GM12878 (cell line): ENCODE data around the gene GALE. TPM values are rescaled to one million over a fixed set of nuclear protein-coding genes. Genes with fewer than 3 reads are reported as not detected.

Experiments
- ATAC-seq: fragments of 200-7000 bp; cut with Tn5 transposase; 3 replicates; pipeline ENCODE4 v1.9.1; 2020; ENCODE audit warnings: mild to moderate bottlenecking, moderate library complexity
- BruUV-seq: library from RNA; stranded (reverse); fragments of 400-500 nt; replicated peaks from 2 replicates; lab custom pipeline; 2021; lab: Mats Ljungman, UMichigan
- CTCF ChIA-PET: fragments of 300-600 bp; sonication (Branson Sonifier 250); formaldehyde crosslinking; extraction: SDS; loops from one replicate; lab custom pipeline; 2021; ENCODE audit warnings: inconsistent platforms; lab: Yijun Ruan, JAX
- POLR2A ChIA-PET: fragments of 350-600 bp; formaldehyde crosslinking; extraction: SDS; loops from one replicate; lab custom pipeline; 2021; ENCODE audit warnings: inconsistent platforms; lab: Charles Lee
- RAD21 ChIA-PET: fragments of 300-600 bp; sonication (Branson Sonifier 250); formaldehyde crosslinking; loops from one replicate; lab custom pipeline; 2023; ENCODE audit warnings: antibody characterized with exemption; ENCODE audit not compliant: unreplicated experiment; lab: Charles Lee
- SMC1A ChIA-PET: fragments of 300-600 bp; sonication (Branson Sonifier 250); formaldehyde crosslinking; loops from one replicate; lab custom pipeline; 2023; ENCODE audit not compliant: unreplicated experiment, uncharacterized antibody; lab: Charles Lee
- DNase-seq: peaks from one replicate; pipeline ENCODE4 v3.0.0-alpha.2; 2011; ENCODE audit warnings: low read depth, low spot score
- FAIRE-seq: peaks from 3 replicates; lab custom pipeline; 2011; peaks lifted over from hg19 to GRCh38; lab: Jason Lieb, UNC
- H2AFZ ChIP-seq: 2 replicates; pipeline ENCODE4 v1.6.0; 2011; ENCODE audit warnings: low read depth, low read length, control low read depth; ENCODE audit not compliant: control insufficient read depth
- H3K27ac ChIP-seq: 2 replicates; pipeline ENCODE4 v1.5.1; 2011; ENCODE audit warnings: control low read depth; ENCODE audit not compliant: control insufficient read depth, insufficient read depth
- H3K27me3 ChIP-seq, 2 experiments: replicated peaks in 1 of 2; 2 replicates each; pipeline versions ENCODE4 v1.6.0 to v1.6.1; 2011; ENCODE audit warnings: low read length in 1 of 2; ENCODE audit not compliant: control insufficient read depth in 2 of 2, insufficient read depth in 2 of 2
- H3K36me3 ChIP-seq, 2 experiments: 2 replicates each; pipeline ENCODE4 v1.5.1; 2011; ENCODE audit warnings: low read length in 1 of 2; ENCODE audit not compliant: control insufficient read depth in 2 of 2, insufficient read depth in 2 of 2
- H3K4me1 ChIP-seq: 2 replicates; pipeline ENCODE4 v1.6.1; 2011; ENCODE audit warnings: mild to moderate bottlenecking, low read length, moderate library complexity, mixed read lengths; ENCODE audit not compliant: control insufficient read depth, insufficient read depth
- H3K4me2 ChIP-seq: 2 replicates; pipeline ENCODE4 v1.6.0; 2011; ENCODE audit warnings: control low read depth; ENCODE audit not compliant: control insufficient read depth, insufficient read depth
- H3K4me3 ChIP-seq: fragments of 200-600 bp; sonication (generic); 2 replicates; pipeline ENCODE4 v1.5.1; 2016
- H3K79me2 ChIP-seq: 2 replicates; pipeline ENCODE4 v1.6.0; 2011; ENCODE audit warnings: low read length; ENCODE audit not compliant: control insufficient read depth, insufficient read depth
- H3K9ac ChIP-seq: 2 replicates; pipeline ENCODE4 v1.8.0; 2011; ENCODE audit warnings: low read length, control low read depth, mixed read lengths; ENCODE audit not compliant: control insufficient read depth, insufficient read depth
- H3K9me3 ChIP-seq: replicated peaks from 3 replicates; pipeline ENCODE4 v1.5.1; 2011; ENCODE audit warnings: mild to moderate bottlenecking, low read length; ENCODE audit not compliant: control insufficient read depth, insufficient read depth
- H4K20me1 ChIP-seq: 2 replicates; pipeline ENCODE4 v1.6.0; 2011; ENCODE audit not compliant: control insufficient read depth, insufficient read depth
- CBX5 ChIP-seq: sonication (generic); IDR thresholded peaks from 2 replicates; pipeline ENCODE4 v1.6.1; 2016; ENCODE audit warnings: low read depth, moderate library complexity, mild to moderate bottlenecking, inconsistent platforms
- ETV6 ChIP-seq, 2 experiments: fragments of 450-650 bp in 1 of 2; IDR thresholded peaks in 1 of 2; conservative IDR thresholded peaks in 1 of 2; 2 replicates each; pipeline ENCODE4 v1.6.1; 2014; ENCODE audit warnings: antibody characterized with exemption in 1 of 2, borderline replicate concordance in 1 of 2, low read depth in 1 of 2, mild to moderate bottlenecking in 1 of 2, moderate library complexity in 1 of 2
- MTA2 ChIP-seq: fragments of 450-650 bp; IDR thresholded peaks from 2 replicates; pipeline ENCODE4 v1.6.1; 2016; ENCODE audit warnings: low read depth, mild to moderate bottlenecking, moderate library complexity
- PKNOX1 ChIP-seq: fragments of 450-650 bp; IDR thresholded peaks from 2 replicates; pipeline ENCODE4 v1.6.1; 2016; ENCODE audit warnings: mild to moderate bottlenecking
- POLR2AphosphoS2 ChIP-seq: IDR thresholded peaks from 2 replicates; pipeline ENCODE4 v1.6.1; 2011; ENCODE audit warnings: low read depth, mild to moderate bottlenecking, low read length, improper control_type of control experiment, moderate library complexity
- SREBF2 ChIP-seq: IDR thresholded peaks from 2 replicates; pipeline ENCODE4 v1.6.1; 2012; ENCODE audit warnings: mild to moderate bottlenecking, low read length
- TCF12 ChIP-seq: IDR thresholded peaks from 2 replicates; pipeline ENCODE4 v1.6.1; 2011; ENCODE audit warnings: low read depth, mild to moderate bottlenecking, low read length
- ZNF592 ChIP-seq: fragments of 450-650 bp; IDR thresholded peaks from 2 replicates; pipeline ENCODE4 v1.6.1; 2017; ENCODE audit warnings: mild to moderate bottlenecking, moderate library complexity
- ZZZ3 ChIP-seq: IDR thresholded peaks from 2 replicates; pipeline ENCODE4 v1.6.1; 2011; ENCODE audit warnings: low read depth; ENCODE audit not compliant: control insufficient read depth, insufficient read length
- WGBS: methylation state at CpG from one replicate; pipeline ENCODE4 v1.1.6; 2016; ENCODE audit warnings: low lambda C conversion rate; ENCODE audit not compliant: insufficient replicate concordance, insufficient coverage; ENCODE audit errors: missing lambda C conversion rate; 5-methylcytosine and 5-hydroxymethylcytosine counted together
- in situ Hi-C: fragments of 300-500 bp; cut with MboI; formaldehyde crosslinking; loops from 9 replicates; pipeline ENCODE4 v1.14.3; 2018; ENCODE audit warnings: mixed read lengths
- intact Hi-C: fragments of 100-400 bp; cut with micrococcal nuclease; formaldehyde crosslinking; loops from one replicate; pipeline ENCODE4 v1.14.2; 2022; ENCODE audit not compliant: unreplicated experiment
- polyA plus RNA-seq, 11 experiments: library from polyadenylated mRNA; depleted of rRNA in 4 of 11; unstranded in 6 of 11; stranded (reverse) in 5 of 11; fragments of >200 nt; fragmentation: Nextera tagmentation in 4 of 11; fragmentation: Illumina TruSeq in 1 of 11; extraction: Ambion mirVana in 4 of 11; extraction: Trizol in 1 of 11; gene quantifications; 1 replicate in 1 of 11; 2 replicates in 10 of 11; pipeline versions ENCODE4 v1.2.1 to v1.2.3, GENCODE V29; 2011 to 2016; ENCODE audit warnings: inconsistent platforms in 2 of 11, missing spikeins in 2 of 11, low read depth in 1 of 11
- total RNA-seq, 4 experiments: library from RNA; depleted of rRNA in 3 of 4; stranded (reverse); fragments of >200 nt in 3 of 4; fragmentation: Illumina TruSeq in 1 of 4; extraction: Trizol in 1 of 4; gene quantifications; 2 replicates each; pipeline versions ENCODE4 v1.2.1 to v1.2.3, GENCODE V29; 2013 to 2021

The GALE gene
- total and polyA plus RNA-seq, 10 of the 15 experiments (the other 5 are each of a cell fraction or from before 2014, with no cell fraction given) = 4.2 to 93.7 (median 40.4) TPM

DNA sequence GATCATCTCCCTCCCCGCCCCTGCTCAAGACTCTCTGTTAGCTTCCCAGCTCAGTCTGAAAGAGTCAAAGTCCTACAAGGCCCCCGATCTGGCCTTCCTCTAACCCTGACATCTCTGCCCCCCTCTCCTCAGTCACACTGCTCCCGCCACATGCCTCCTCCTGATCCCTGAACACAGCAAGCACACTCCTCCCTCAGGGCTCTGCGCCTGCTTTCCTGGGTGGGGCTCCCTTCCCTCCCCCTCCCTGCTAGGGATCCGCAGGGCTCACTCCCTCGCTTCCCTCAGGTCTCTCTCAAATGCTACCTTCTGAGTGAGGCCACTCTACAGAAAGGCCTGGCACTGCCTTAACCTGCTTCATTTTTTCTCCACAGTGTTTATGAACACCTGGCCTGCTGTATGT, 5.7 kb upstream of the GALE start:
- Histone ChIP-seq H3K4me1 (peaks cover 26% of the 10 kb centered on the region), H3K4me3 (no peak overlapping the region), H3K9me3 (no peaks in the 10 kb centered on the region), H2AFZ (no peak overlapping the region), H3K36me3 (peaks cover 0 to 8% of the 10 kb centered on the region in 2 experiments; a peak in 2 of 4 replicates), H3K27ac (no peak overlapping the region), H3K9ac (no peak overlapping the region), H3K79me2 (no peaks in the 10 kb centered on the region), H3K4me2 (no peak overlapping the region), H4K20me1 (no peaks in the 10 kb centered on the region), H3K27me3 (no peaks in the 10 kb centered on the region)
- in situ Hi-C loops (loop anchor here (5.0 to 10.0 kb wide), 2 partner anchors 59 to 111 kb away; partner anchors contain the start of gene FUCA1), intact Hi-C loops (no loop called here)
- 73% methylated on average over 4 of the region's 6 CpGs for WGBS
- CTCF ChIA-PET = interaction anchor here (0.8 to 7.5 kb wide), 5 partner anchors 11 to 111 kb away, joined by 4 to 109 read pairs (median 63); partner anchors contain the start of gene PITHD1
- no peak for ATAC-seq
- TF ChIP-seq MTA2 (no peak), SREBF2 (no peak), POLR2AphosphoS2 (no peak), ZNF592 (no peak), ZZZ3 (no peak), TCF12 (no peak), ETV6 (conservative IDR thresholded peaks at IDR 0.05 in 1 of 2, IDR thresholded peaks at IDR 0.05 in 1 of 2; ENCODE audit: borderline replicate concordance in 1 of 2, low read depth in 1 of 2) (no peak), PKNOX1 (no peak), CBX5 (no peak)
- FAIRE-seq = no peak
- RAD21 ChIA-PET = interaction anchor here (0.6 to 1.5 kb wide), 2 partner anchors 49 to 110 kb away, joined by 3 to 6 read pairs; no protein-coding TSS in a partner anchor
- SMC1A ChIA-PET = interaction anchor here (1.0 to 6.9 kb wide), 7 partner anchors 10 to 111 kb away, joined by 3 to 117 read pairs (median 4); no protein-coding TSS in a partner anchor
- no TSS peak for BruUV-seq
- POLR2A ChIA-PET = no interaction called here
- no peak for DNase-seq
